HepG2 (cell line): ENCODE data around the gene CDC34. TPM values are rescaled to one million over a fixed set of nuclear protein-coding genes. Genes with fewer than 3 reads are reported as not detected.

Experiments
- ATAC-seq: fragments of 200-7000 bp; cut with Tn5 transposase; 3 replicates; pipeline ENCODE4 v1.9.1; 2020; ENCODE audit warnings: mild to moderate bottlenecking, moderate library complexity
- BruUV-seq: library from RNA; stranded (reverse); fragments of 400-500 nt; replicated peaks from 2 replicates; lab custom pipeline; 2021; lab: Mats Ljungman, UMichigan
- CTCF ChIA-PET: fragments of 300-600 bp; formaldehyde crosslinking; extraction: SDS; loops from one replicate; lab custom pipeline; 2021; ENCODE audit warnings: low total read pairs, inconsistent platforms, low intra/inter-chr PET ratio; lab: Yijun Ruan, JAX
- POLR2A ChIA-PET: fragments of 350-600 bp; sonication (Branson Sonifier 250); formaldehyde crosslinking; loops from one replicate; lab custom pipeline; 2020; ENCODE audit warnings: antibody characterized with exemption, inconsistent platforms; lab: Yijun Ruan, JAX
- DNase-seq: peaks from one replicate; pipeline ENCODE4 v3.0.0-alpha.2; 2015; ENCODE audit warnings: low spot score
- FAIRE-seq: peaks from 3 replicates; lab custom pipeline; 2011; peaks lifted over from hg19 to GRCh38; lab: Jason Lieb, UNC
- H2AFZ ChIP-seq: one replicate; pipeline ENCODE4 v1.6.1; 2011; ENCODE audit warnings: low read length, inconsistent platforms
- H3K27ac ChIP-seq: fragments of 300-600 bp; 3 replicates; pipeline ENCODE4 v1.8.0; 2011; ENCODE audit warnings: mixed run types, mild to moderate bottlenecking, mixed read lengths, low read length, inconsistent platforms; ENCODE audit not compliant: insufficient read depth; ENCODE audit errors: extremely low read length
- H3K27me3 ChIP-seq, 2 experiments: fragments of 200-600 bp in 1 of 2; 2 replicates in 1 of 2; 3 replicates in 1 of 2; pipeline versions ENCODE4 v1.6.0 to v1.8.0; 2011; ENCODE audit warnings: low read length in 2 of 2, mild to moderate bottlenecking in 2 of 2, moderate library complexity in 2 of 2, inconsistent platforms in 1 of 2; ENCODE audit not compliant: insufficient read depth in 2 of 2, control insufficient read depth in 1 of 2
- H3K36me3 ChIP-seq, 2 experiments: fragments of 200-600 bp in 1 of 2; replicated peaks in 1 of 2; 2 replicates in 1 of 2; 3 replicates in 1 of 2; pipeline versions ENCODE4 v1.5.1 to v1.8.0; 2011; ENCODE audit warnings: low read length in 2 of 2, inconsistent platforms in 1 of 2; ENCODE audit not compliant: insufficient read depth in 2 of 2, control insufficient read depth in 1 of 2
- H3K4me1 ChIP-seq: 2 replicates; pipeline ENCODE4 v1.5.1; 2012; ENCODE audit warnings: low read length, inconsistent platforms; ENCODE audit not compliant: insufficient read depth
- H3K4me2 ChIP-seq: 2 replicates; pipeline ENCODE4 v1.6.0; 2011; ENCODE audit warnings: low read depth, low read length, inconsistent platforms
- H3K4me3 ChIP-seq, 3 experiments: fragments of 200-600 bp in 1 of 3; sonication (generic), shearing (Covaris generic) in 1 of 3; replicated peaks in 1 of 3; 2 replicates each; pipeline ENCODE4 v1.5.1; 2011 to 2016; ENCODE audit warnings: low read length in 3 of 3, inconsistent platforms in 2 of 3, low read depth in 2 of 3, mild to moderate bottlenecking in 2 of 3, control low read depth in 1 of 3, mixed read lengths in 1 of 3; ENCODE audit not compliant: insufficient read depth in 1 of 3
- H3K79me2 ChIP-seq: one replicate; pipeline ENCODE4 v1.6.1; 2011; ENCODE audit warnings: low read length, inconsistent platforms; ENCODE audit not compliant: insufficient read depth
- H3K9ac ChIP-seq: 2 replicates; pipeline ENCODE4 v1.6.0; 2011; ENCODE audit warnings: mild to moderate bottlenecking, low read depth, low read length, inconsistent platforms; ENCODE audit not compliant: insufficient read depth
- H3K9me3 ChIP-seq: 2 replicates; pipeline ENCODE4 v1.5.1; 2012; ENCODE audit warnings: mild to moderate bottlenecking, low read length
- H4K20me1 ChIP-seq: 2 replicates; pipeline ENCODE4 v1.6.0; 2011; ENCODE audit warnings: inconsistent platforms, mild to moderate bottlenecking, low read length, moderate library complexity; ENCODE audit not compliant: insufficient read depth
- AGO2 ChIP-seq: fragments of 200-400 bp; formaldehyde crosslinking; optimal IDR thresholded peaks from 2 replicates; pipeline ENCODE3; 2017; ENCODE audit warnings: mild to moderate bottlenecking, low read depth, low read length, moderate library complexity
- JUNB ChIP-seq: sonication (generic); formaldehyde crosslinking; IDR thresholded peaks from 2 replicates; pipeline ENCODE4 v1.8.0; 2022; ENCODE audit warnings: missing genetic modification reagents, mild to moderate bottlenecking, borderline replicate concordance
- ZNF687 ChIP-seq: sonication (generic); formaldehyde crosslinking; IDR thresholded peaks from 2 replicates; pipeline ENCODE4 v1.5.1; 2020; ENCODE audit warnings: mild to moderate bottlenecking, missing genetic modification reagents, moderate library complexity
- WGBS: methylation state at CpG from one replicate; pipeline ENCODE4 v1.1.6; 2017; ENCODE audit warnings: low lambda C conversion rate; 5-methylcytosine and 5-hydroxymethylcytosine counted together
- in situ Hi-C: cut with HindIII; loops from 2 replicates; pipeline ENCODE4 v1.10.0; 2017; ENCODE audit warnings: low pct_unique_long_range_greater_than_20kb; ENCODE audit not compliant: extremely low pct_ligation_motif_present
- intact Hi-C: fragments of 100-400 bp; cut with micrococcal nuclease; formaldehyde crosslinking; loops from one replicate; pipeline ENCODE4 v1.10.0; 2022; ENCODE audit not compliant: unreplicated experiment
- polyA plus RNA-seq, 8 experiments: library from polyadenylated mRNA; depleted of rRNA in 3 of 8; stranded (reverse) in 7 of 8; unstranded in 1 of 8; fragments of >200 nt; fragmentation: Illumina TruSeq in 4 of 8; extraction: Trizol in 4 of 8; gene quantifications; 2 replicates each; pipeline versions ENCODE4 v1.2.1 to v1.2.3, GENCODE V29; 2011 to 2016; ENCODE audit warnings: low read depth in 4 of 8, missing spikeins in 1 of 8, mixed read lengths in 1 of 8; ENCODE audit not compliant: insufficient read depth in 1 of 8
- total RNA-seq, 5 experiments: library from RNA; depleted of rRNA; stranded (reverse); fragments of >200 nt; fragmentation: Illumina TruSeq; extraction: Trizol; gene quantifications; 2 replicates each; pipeline ENCODE4 v1.2.3, GENCODE V29; 2016; ENCODE audit warnings: low read depth in 1 of 5

The CDC34 gene
- total and polyA plus RNA-seq, 2 of the 13 experiments (the other 11 are each of a cell fraction or from before 2014, with no cell fraction given), result 138 to 150 TPM

GRCh38 chr19:538641-539428 lies 7.3 kb downstream of the CDC34 start:
- Histone ChIP-seq H2AFZ (no peak overlapping the region), H3K27ac (no peak overlapping the region), H3K27me3 (no peaks in the 10 kb centered on the region), H4K20me1 (peaks cover 17% of the 10 kb centered on the region; the same call in 1 of the 2 replicates), H3K4me2 (no peak overlapping the region), H3K9ac (no peak overlapping the region), H3K79me2 (peaks cover 17% of the 10 kb centered on the region), H3K9me3 (no peaks in the 10 kb centered on the region), H3K36me3 (peaks cover 16 to 50% of the 10 kb centered on the region in 2 experiments; a peak in 4 of 5 replicates), H3K4me1 (peaks cover 15% of the 10 kb centered on the region), H3K4me3 (no peak overlapping the region)
- 91% methylated on average over 35 of the region's 40 CpGs for WGBS
- ChIA-PET CTCF (no interaction called here), POLR2A (interaction anchor here (1.0 to 1.1 kb wide), 2 partner anchors 10 to 17 kb away, joined by 3 read pairs; no protein-coding TSS in a partner anchor)
- no peak for FAIRE-seq
- intact Hi-C loops (no loop called here), in situ Hi-C loops (no loop called here)
- ATAC-seq, result no peak
- TF ChIP-seq AGO2 (peak; percentile 7), JUNB (no peak), ZNF687 (0 out of 2 replicates have a peak, but pooled peaks have one; percentile 17)
- no peak for DNase-seq
- TSS peak; percentile 39 for BruUV-seq
